ENCODE results near the gene THSD1. TPM values are rescaled to one million over a fixed set of nuclear protein-coding genes. Genes with fewer than 3 reads are reported as not detected.
"Not testable (repeated sequence)": the region's sequence is repeated elsewhere in the genome, so short reads cannot be mapped to it uniquely, and the experiment has no call there.

The THSD1 gene
- total and polyA plus RNA-seq, 9 of the 15 experiments (the other 6 are each of a cell fraction or from before 2014, with no cell fraction given): 0.01 to 0.11 (median 0.04) TPM; not detected in 2

GRCh38 chr13:52374389-52374788 is 31.6 kb downstream of the THSD1 start:
- no peaks in the 10 kb centered on the region for H3K9me3 ChIP-seq (replicated peaks; ENCODE audit: control insufficient read depth, insufficient read depth, low read depth, low read length)
- H3K4me1 ChIP-seq (replicated peaks in 1 of 2; ENCODE audit: control insufficient read depth in 2 of 2, insufficient read depth in 2 of 2, low read length in 2 of 2): peaks cover 0 to 4% of the 10 kb centered on the region in 2 experiments; a peak in 1 of 5 replicates
- H3K27ac ChIP-seq (ENCODE audit: extremely low read depth, low read depth, low read length): no peak overlapping the region
- TF ChIP-seq ZC3H8 (IDR thresholded peaks at IDR 0.05) (no peak), ZNF740 (CRISPR knock-in tag; IDR thresholded peaks at IDR 0.05) (no peak), ZNF740 (tag; IDR thresholded peaks at IDR 0.05) (no peak)
- 32% methylated on average over 4 of the region's 4 CpGs for WGBS (ENCODE audit: insufficient coverage, low coverage, missing lambda C conversion rate)
- no peaks in the 10 kb centered on the region for H3K36me3 ChIP-seq (ENCODE audit: control insufficient read depth, insufficient read depth, low read length)
- H3K27me3 ChIP-seq (ENCODE audit: control insufficient read depth in 2 of 2, insufficient read depth in 2 of 2, low read length in 2 of 2): peaks cover 0 to 12% of the 10 kb centered on the region in 2 experiments; a peak in 2 of 5 replicates
- no peaks in the 10 kb centered on the region for H3K79me2 ChIP-seq (ENCODE audit: control insufficient read depth, insufficient read depth, low read length)
- BruUV-seq (replicated peaks): no TSS peak
- in situ Hi-C loops (cut with MboI) (no loop called here), intact Hi-C loops (cut with micrococcal nuclease) (no loop called here)
- CTCF ChIA-PET (ENCODE audit: low intra/inter-chr PET ratio): no interaction called here
- POLR2A ChIA-PET: interaction anchor here (0.8 kb wide), 1 partner anchor 37 kb away, joined by 3 read pairs; no protein-coding TSS in a partner anchor
- H3K4me2 ChIP-seq (ENCODE audit: insufficient read depth, low read length): no peak overlapping the region
- FAIRE-seq (no peak), ATAC-seq (no peak), DNase-seq (ENCODE audit: extremely low read depth in 1 of 4, low spot score in 3 of 4) (no peak)
- H2AFZ ChIP-seq (ENCODE audit: low read depth, low read length): no peak overlapping the region
- no peak overlapping the region for H3K9ac ChIP-seq (ENCODE audit: insufficient read depth in 1 of 2, low read depth in 2 of 2, low read length in 2 of 2)
- H3K9me1 ChIP-seq (ENCODE audit: control insufficient read depth, insufficient read depth, low read length): no peaks in the 10 kb centered on the region
- no peak overlapping the region for H3K4me3 ChIP-seq
- H4K20me1 ChIP-seq (replicated peaks; ENCODE audit: control insufficient read depth, insufficient read depth, low read length): no peaks in the 10 kb centered on the region

GRCh38 chr13:52373277-52373676 is 32.7 kb downstream of the THSD1 start:
- in situ Hi-C loops (cut with MboI): not testable (repeated sequence)

More at GRCh38 chr13:52373277-52373676, 32.7 kb downstream of the THSD1 start:
- H2AFZ ChIP-seq (ENCODE audit: low read depth, low read length); ATAC-seq; FAIRE-seq; intact Hi-C loops (cut with micrococcal nuclease); POLR2A ChIA-PET; DNase-seq (ENCODE audit: extremely low read depth in 1 of 4, low spot score in 3 of 4); H3K27me3 ChIP-seq (ENCODE audit: control insufficient read depth in 2 of 2, insufficient read depth in 2 of 2, low read length in 2 of 2); BruUV-seq (replicated peaks); H3K9me3 ChIP-seq (replicated peaks; ENCODE audit: control insufficient read depth, insufficient read depth, low read depth, low read length); H3K9ac ChIP-seq (ENCODE audit: insufficient read depth in 1 of 2, low read depth in 2 of 2, low read length in 2 of 2); H3K4me3 ChIP-seq; H3K79me2 ChIP-seq (ENCODE audit: control insufficient read depth, insufficient read depth, low read length); H3K4me1 ChIP-seq (replicated peaks in 1 of 2; ENCODE audit: control insufficient read depth in 2 of 2, insufficient read depth in 2 of 2, low read length in 2 of 2); CTCF ChIA-PET (ENCODE audit: low intra/inter-chr PET ratio); H3K4me2 ChIP-seq (ENCODE audit: insufficient read depth, low read length); H3K9me1 ChIP-seq (ENCODE audit: control insufficient read depth, insufficient read depth, low read length); H3K36me3 ChIP-seq (ENCODE audit: control insufficient read depth, insufficient read depth, low read length); H4K20me1 ChIP-seq (replicated peaks; ENCODE audit: control insufficient read depth, insufficient read depth, low read length); H3K27ac ChIP-seq (ENCODE audit: extremely low read depth, low read depth, low read length): not testable (repeated sequence)
- 0% methylated on average over 1 of the region's 1 CpG for WGBS (ENCODE audit: insufficient coverage, low coverage, missing lambda C conversion rate)

Measured in K562 (cell line).